NCI-H2081 treated with DMSO at 0.1 percent for 48 hours (cell line): ENCODE results near the gene NOD2.

Experiments used
- DNase-seq: peaks from one replicate; lab custom pipeline; 2025; lab: John Stamatoyannopoulos, UW

The NOD2 gene

GRCh38 chr16:50742576-50743200 lies 49.3 kb downstream of the NOD2 start:
- DNase-seq: no peak

- no peak for DNase-seq
Observed at GRCh38 chr16:50743581-50744225, 50.3 kb downstream of the NOD2 start.

GRCh38 chr16:50744881-50745280 lies 51.5 kb downstream of the NOD2 start:
- no peak for DNase-seq

GRCh38 chr16:50745940-50746339 lies 52.5 kb downstream of the NOD2 start:
- DNase-seq: no peak

GRCh38 chr16:50747207-50747956 lies 54.0 kb downstream of the NOD2 start:
- DNase-seq: no peak

GRCh38 chr16:50751528-50751927 lies 58.1 kb downstream of the NOD2 start:
- no peak for DNase-seq

- no peak for DNase-seq
Observed at GRCh38 chr16:50752471-50753235, 59.2 kb downstream of the NOD2 start.

- no peak for DNase-seq
Observed at GRCh38 chr16:50756473-50756872, 63.1 kb downstream of the NOD2 start.

GRCh38 chr16:50761267-50761666 lies 67.9 kb downstream of the NOD2 start:
- no peak for DNase-seq

- no peak for DNase-seq
Observed at GRCh38 chr16:50762241-50762640, 68.8 kb downstream of the NOD2 start.

GRCh38 chr16:50763211-50763610 lies 69.8 kb downstream of the NOD2 start:
- DNase-seq: no peak

GRCh38 chr16:50765260-50765659 lies 71.9 kb downstream of the NOD2 start:
- no peak for DNase-seq

- DNase-seq: no peak
Observed at GRCh38 chr16:50765861-50766260, 72.5 kb downstream of the NOD2 start.

- no peak for DNase-seq
Observed at GRCh38 chr16:50767197-50767596, 73.8 kb downstream of the NOD2 start.

- DNase-seq: no peak
Observed at GRCh38 chr16:50771366-50771765, 78.0 kb downstream of the NOD2 start.

- DNase-seq: no peak
Observed at GRCh38 chr16:50774405-50774804, 81.0 kb downstream of the NOD2 start.

- no peak for DNase-seq
Observed at GRCh38 chr16:50774960-50775359, 81.6 kb downstream of the NOD2 start.

- DNase-seq: no peak
Observed at GRCh38 chr16:50776037-50776436, 82.6 kb downstream of the NOD2 start.

GRCh38 chr16:50778284-50779163 lies 85.1 kb downstream of the NOD2 start:
- no peak for DNase-seq

GRCh38 chr16:50781043-50781442 lies 87.6 kb downstream of the NOD2 start:
- no peak for DNase-seq

- DNase-seq: no peak
Observed at GRCh38 chr16:50781518-50781917, 88.1 kb downstream of the NOD2 start.
